ENCODE data around the gene WDR93.
A peak's percentile ranks its signal among the peaks of the same experiment; 100 is the strongest.

The WDR93 gene

DNA sequence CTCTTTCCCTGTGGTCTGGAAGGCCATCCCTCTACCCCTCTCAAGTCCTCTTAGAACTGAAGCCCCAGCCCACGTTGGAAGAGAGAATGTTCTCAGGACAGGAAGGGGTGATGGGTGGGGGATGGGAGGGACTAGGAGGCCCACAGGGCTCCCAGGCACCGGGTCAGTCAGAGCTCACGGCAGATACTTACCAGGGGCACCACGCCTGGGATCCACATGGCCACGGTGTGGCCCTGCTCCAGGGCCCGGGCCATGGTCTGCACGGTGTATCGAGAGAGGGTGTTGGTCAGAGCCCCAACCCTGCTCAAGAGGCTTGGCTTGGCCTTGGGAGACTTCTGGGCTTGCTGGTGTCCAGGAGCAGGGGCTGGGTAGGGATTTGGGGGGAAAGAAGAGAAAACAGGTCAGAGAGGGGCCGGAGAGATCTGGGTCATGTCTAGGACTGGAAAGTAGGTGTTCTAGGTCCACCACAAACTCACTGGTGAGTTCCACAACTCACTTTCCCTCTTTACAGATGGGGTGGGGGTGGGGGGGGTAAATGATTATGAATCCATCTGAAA, 21.2 kb upstream of the WDR93 start:
- no peak for TF ChIP-seq ZFX (IDR thresholded peaks at IDR 0.05; ENCODE audit: borderline replicate concordance)
- TF ChIP-seq, protein P1, sequence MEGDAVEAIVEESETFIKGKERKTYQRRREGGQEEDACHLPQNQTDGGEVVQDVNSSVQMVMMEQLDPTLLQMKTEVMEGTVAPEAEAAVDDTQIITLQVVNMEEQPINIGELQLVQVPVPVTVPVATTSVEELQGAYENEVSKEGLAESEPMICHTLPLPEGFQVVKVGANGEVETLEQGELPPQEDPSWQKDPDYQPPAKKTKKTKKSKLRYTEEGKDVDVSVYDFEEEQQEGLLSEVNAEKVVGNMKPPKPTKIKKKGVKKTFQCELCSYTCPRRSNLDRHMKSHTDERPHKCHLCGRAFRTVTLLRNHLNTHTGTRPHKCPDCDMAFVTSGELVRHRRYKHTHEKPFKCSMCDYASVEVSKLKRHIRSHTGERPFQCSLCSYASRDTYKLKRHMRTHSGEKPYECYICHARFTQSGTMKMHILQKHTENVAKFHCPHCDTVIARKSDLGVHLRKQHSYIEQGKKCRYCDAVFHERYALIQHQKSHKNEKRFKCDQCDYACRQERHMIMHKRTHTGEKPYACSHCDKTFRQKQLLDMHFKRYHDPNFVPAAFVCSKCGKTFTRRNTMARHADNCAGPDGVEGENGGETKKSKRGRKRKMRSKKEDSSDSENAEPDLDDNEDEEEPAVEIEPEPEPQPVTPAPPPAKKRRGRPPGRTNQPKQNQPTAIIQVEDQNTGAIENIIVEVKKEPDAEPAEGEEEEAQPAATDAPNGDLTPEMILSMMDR (IDR thresholded peaks at IDR 0.05), result no peak
- H3K27ac ChIP-seq, result no peak overlapping the region

DNA sequence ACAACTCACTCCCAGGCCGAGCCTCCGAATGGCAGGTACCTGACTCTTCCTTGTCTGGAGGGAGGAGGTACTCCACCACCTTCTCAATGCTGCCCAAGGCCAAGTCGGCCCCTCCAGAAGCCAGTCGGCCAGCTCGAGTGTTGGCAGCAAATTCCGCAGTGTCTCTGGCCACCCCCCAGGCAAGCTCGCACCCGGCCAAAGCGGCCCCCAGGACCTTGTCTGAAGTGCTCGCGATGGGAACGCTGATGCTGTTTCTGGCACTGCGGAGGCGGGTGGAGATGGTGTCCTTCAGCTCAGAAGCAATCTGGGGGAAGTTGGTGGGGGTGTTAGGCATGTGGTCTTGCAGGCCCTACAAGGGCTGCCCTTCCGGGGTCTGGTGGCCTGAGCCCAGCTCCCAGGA, 20.7 kb upstream of the WDR93 start:
- no peak for TF ChIP-seq ZFX (IDR thresholded peaks at IDR 0.05; ENCODE audit: borderline replicate concordance)
- TF ChIP-seq, protein P1 (IDR thresholded peaks at IDR 0.05), result no peak
- H3K27ac ChIP-seq, result no peak overlapping the region

DNA sequence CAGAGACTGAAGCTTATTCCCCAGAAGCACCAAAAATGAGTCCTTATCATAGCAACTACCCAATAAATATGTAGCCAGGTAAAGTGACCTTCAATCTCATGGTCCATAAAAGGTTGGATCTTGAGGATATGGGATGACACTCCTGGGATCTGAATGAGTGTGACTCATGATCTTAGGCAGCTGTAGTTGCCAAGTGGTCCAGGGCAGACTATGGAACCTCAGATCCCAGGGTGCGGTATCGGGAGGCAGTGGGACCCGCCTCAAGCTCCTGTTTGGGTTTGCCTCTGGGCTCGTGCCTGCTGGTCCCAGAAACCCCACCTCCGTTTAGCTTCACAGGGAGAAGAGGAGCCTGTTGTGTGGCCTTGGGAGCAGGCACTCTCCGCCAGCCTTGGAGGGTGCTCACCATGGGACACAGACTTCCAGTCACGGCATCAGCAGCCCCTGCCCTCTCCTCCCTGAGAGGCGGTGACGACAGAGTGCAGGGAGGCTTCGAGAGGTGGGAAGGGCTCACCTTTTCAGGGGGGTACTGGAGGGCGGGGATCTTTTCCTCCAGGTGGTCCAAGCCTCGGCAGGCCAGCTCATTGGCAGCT, 19.5 kb upstream of the WDR93 start:
- no peak overlapping the region for H3K27ac ChIP-seq
- TF ChIP-seq ZFX (IDR thresholded peaks at IDR 0.05; ENCODE audit: borderline replicate concordance), result no peak
- TF ChIP-seq, protein P1 (IDR thresholded peaks at IDR 0.05), result no peak

DNA sequence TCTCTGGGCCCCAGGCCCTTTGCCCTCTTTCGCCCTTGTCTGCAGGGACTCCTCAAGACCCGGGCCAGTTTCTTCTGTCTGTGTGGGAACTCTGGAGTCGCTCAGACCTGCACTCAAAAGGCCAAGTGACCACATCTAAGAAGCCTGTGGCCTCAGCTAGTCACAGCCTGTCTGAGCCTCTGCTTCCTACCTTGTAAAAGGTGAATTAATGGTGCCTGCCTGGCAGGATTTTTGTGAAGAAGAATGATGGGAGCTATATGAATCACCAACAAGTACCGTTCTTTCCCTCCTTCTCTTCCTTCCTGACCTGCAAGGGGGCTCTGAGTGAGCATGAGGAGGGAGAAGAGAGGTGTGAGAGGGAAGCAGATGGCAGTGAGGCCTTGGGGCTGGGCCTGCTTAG, 18.9 kb upstream of the WDR93 start:
- TF ChIP-seq, protein P1 (IDR thresholded peaks at IDR 0.05), result no peak
- no peak for TF ChIP-seq ZFX (IDR thresholded peaks at IDR 0.05; ENCODE audit: borderline replicate concordance)
- no peak overlapping the region for H3K27ac ChIP-seq

DNA sequence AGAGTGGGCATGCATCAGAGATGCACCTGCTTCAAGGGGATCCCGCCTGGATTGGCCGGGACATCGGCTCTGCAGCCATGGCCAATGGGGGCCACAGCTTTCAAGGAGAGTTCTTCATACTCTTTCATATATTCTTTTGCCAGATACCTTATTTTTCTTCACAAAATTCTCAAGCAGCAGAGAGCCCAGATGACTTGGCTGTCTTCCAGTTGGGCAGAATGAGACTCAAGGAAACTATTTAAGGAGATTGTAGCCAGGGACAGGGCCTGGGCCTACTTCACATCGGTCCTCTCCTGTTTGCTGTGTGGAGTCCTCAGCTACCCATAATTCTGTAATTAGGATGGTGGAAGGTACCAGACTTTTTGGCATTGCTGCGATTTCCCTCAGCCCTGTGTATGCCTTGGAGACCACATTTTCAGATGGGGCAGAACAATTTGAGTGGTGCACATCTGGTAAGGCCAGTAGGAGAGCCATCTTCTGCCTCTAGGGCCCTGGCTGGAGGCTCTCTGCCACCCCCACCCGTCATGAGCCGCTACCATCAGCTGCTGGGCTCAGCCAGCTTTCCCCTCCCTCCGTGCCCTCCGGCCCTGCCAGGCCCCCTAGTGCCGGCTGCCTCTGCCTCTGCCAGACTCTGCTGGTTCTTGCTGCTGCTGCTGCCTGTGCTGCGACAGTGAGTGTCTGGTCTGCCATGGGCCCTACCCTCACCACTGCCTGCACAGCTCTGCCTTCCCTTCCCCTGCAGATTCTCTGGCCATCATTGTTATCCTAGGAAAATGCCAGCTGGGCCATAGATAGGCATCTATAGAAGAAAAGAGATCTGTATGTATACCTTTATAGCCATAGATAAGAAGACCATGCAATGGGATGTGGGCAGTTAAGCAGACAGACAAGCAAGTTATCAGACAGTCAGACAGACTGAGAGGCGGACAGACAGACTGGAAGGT, 18.1 kb upstream of the WDR93 start:
- TF ChIP-seq, protein P1 (IDR thresholded peaks at IDR 0.05), result no peak
- no peak for TF ChIP-seq ZFX (IDR thresholded peaks at IDR 0.05; ENCODE audit: borderline replicate concordance)
- no peak overlapping the region for H3K27ac ChIP-seq

DNA sequence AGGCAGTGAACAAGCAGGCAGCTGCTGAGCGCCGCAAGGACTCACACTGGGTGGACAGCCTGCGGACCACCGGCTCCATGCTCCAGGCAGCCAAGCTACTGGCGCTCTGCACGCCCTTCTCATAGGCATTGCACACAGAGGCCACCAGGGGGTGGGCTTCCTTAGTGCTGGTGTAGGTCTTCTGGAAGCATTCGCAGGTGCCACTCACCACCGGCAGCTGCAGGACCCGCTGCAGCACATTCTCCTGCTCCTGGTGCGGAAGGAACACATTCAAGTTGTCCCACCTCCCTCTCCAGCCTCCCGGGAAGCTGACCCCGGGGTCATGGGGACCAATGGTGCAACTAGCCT, 17.5 kb upstream of the WDR93 start:
- TF ChIP-seq, protein P1 (IDR thresholded peaks at IDR 0.05), result peak; percentile 84
- TF ChIP-seq ZFX (IDR thresholded peaks at IDR 0.05; ENCODE audit: borderline replicate concordance), result no peak
- H3K27ac ChIP-seq, result no peak overlapping the region

DNA sequence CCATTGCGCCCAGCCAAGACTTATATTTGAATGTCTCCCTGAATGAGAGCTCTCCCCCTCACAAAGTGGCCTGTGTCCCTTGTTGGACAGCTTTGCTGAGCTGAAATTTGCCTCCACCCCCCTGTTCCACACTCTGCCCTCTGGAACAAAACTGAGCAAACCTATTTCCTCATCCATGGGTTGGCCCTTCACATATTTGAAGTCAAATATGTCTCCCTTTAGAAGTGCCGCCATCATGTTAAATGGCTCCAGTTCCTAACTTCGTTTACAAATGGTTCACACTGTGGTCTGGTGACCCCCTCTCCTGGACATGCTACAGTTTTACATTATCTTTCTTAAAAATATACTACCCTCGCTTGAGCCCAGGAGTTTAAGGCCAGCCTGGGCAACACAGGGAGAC, 16.1 kb upstream of the WDR93 start:
- TF ChIP-seq, protein P1 (IDR thresholded peaks at IDR 0.05), result no peak
- TF ChIP-seq ZFX (IDR thresholded peaks at IDR 0.05; ENCODE audit: borderline replicate concordance), result no peak
- H3K27ac ChIP-seq, result no peak overlapping the region
